NCI-H1092 (cell line): ENCODE measurements around the gene SEC14L6.
A peak's percentile ranks its signal among the peaks of the same experiment; 100 is the strongest.
"Not testable (repeated sequence)": the region's sequence is repeated elsewhere in the genome, so short reads cannot be mapped to it uniquely, and the experiment has no call there.

ENCODE experiments used
- DNase-seq: peaks from one replicate; lab custom pipeline; 2025; lab: John Stamatoyannopoulos, UW

The SEC14L6 gene

GRCh38 chr22:30546616-30547015 is at the start of gene SEC14L6:
Gene SEC14L6 (minus strand): TSS chr22:30546741. CDS start chr22:30546682, 59 bp downstream.
- no peak for DNase-seq

- no peak for DNase-seq
Measured at GRCh38 chr22:30596199-30596598, 49.7 kb upstream of the SEC14L6 start.

- not testable (repeated sequence) for DNase-seq
Measured at GRCh38 chr22:30592360-30592713, 45.8 kb upstream of the SEC14L6 start.

- DNase-seq = peak; percentile 99
Measured at GRCh38 chr22:30591588-30592359, 45.2 kb upstream of the SEC14L6 start, which contains the start of gene PES1. Gene PES1 (minus strand): TSS chr22:30591910. CDS start chr22:30591833, 77 bp downstream.

GRCh38 chr22:30591191-30591587 is 44.6 kb upstream of the SEC14L6 start:
- DNase-seq = no peak

GRCh38 chr22:30586414-30586813 is 39.9 kb upstream of the SEC14L6 start:
- DNase-seq = no peak

GRCh38 chr22:30584441-30584840 is 37.9 kb upstream of the SEC14L6 start:
- no peak for DNase-seq

- DNase-seq = no peak
Measured at GRCh38 chr22:30582788-30583545, 36.4 kb upstream of the SEC14L6 start.

- DNase-seq = no peak
Measured at GRCh38 chr22:30582051-30582450, 35.5 kb upstream of the SEC14L6 start.

GRCh38 chr22:30580896-30581295 is 34.4 kb upstream of the SEC14L6 start:
- no peak for DNase-seq

- DNase-seq = no peak
Measured at GRCh38 chr22:30578481-30578880, 31.9 kb upstream of the SEC14L6 start.

GRCh38 chr22:30575859-30576258 is 29.3 kb upstream of the SEC14L6 start:
- DNase-seq = no peak

- DNase-seq = no peak
Measured at GRCh38 chr22:30574997-30575671, 28.6 kb upstream of the SEC14L6 start.

GRCh38 chr22:30574095-30574981 is 27.8 kb upstream of the SEC14L6 start, which contains the start of gene GAL3ST1:
Gene GAL3ST1 (minus strand): TSS chr22:30574665. CDS start chr22:30557392, 17,273 bp downstream.
- no peak for DNase-seq

- DNase-seq = no peak
Measured at GRCh38 chr22:30573594-30574094, 27.1 kb upstream of the SEC14L6 start.

- DNase-seq = no peak
Measured at GRCh38 chr22:30572840-30573593, 26.5 kb upstream of the SEC14L6 start.

GRCh38 chr22:30572210-30572609 is 25.7 kb upstream of the SEC14L6 start:
- DNase-seq = no peak

GRCh38 chr22:30569674-30570202 is 23.2 kb upstream of the SEC14L6 start:
- DNase-seq = no peak

- DNase-seq = no peak
Measured at GRCh38 chr22:30568137-30568805, 21.7 kb upstream of the SEC14L6 start.

GRCh38 chr22:30567277-30567676 is 20.7 kb upstream of the SEC14L6 start:
- DNase-seq = not testable (repeated sequence)
